Tibial artery (tissue), 4 donors: ENCODE results near the gene PRICKLE3.
"Not testable (repeated sequence)": the region's sequence is repeated elsewhere in the genome, so short reads cannot be mapped to it uniquely, and the experiment has no call there.

Experiments used
- DNase-seq, 2 donors: peaks; one replicate each; pipeline ENCODE4 v3.0.0-alpha.2; 2019
- H3K27ac ChIP-seq, 2 donors: fragments of 200-600 bp; sonication (generic) in 1 of 2; 1 replicate in 1 of 2; 2 replicates in 1 of 2; pipeline ENCODE4 v1.5.1; 2018 to 2019; ENCODE audit warnings: mild to moderate bottlenecking in 1 of 2
- H3K27me3 ChIP-seq, 2 donors: fragments of 200-600 bp; sonication (generic) in 1 of 2; one replicate each; pipeline versions ENCODE4 v1.5.1 to v1.6.0; 2016 to 2019
- H3K36me3 ChIP-seq, 3 donors: fragments of 200-600 bp; sonication (generic) in 2 of 3; one replicate each; pipeline ENCODE4 v1.5.1; 2016 to 2019; ENCODE audit warnings: mild to moderate bottlenecking in 2 of 3
- H3K4me1 ChIP-seq, 4 donors: fragments of 200-600 bp; sonication (generic) in 2 of 4; 1 replicate in 3 of 4; 2 replicates in 1 of 4; pipeline ENCODE4 v1.5.1; 2016 to 2019
- H3K4me3 ChIP-seq, 2 donors: fragments of 200-600 bp; sonication (generic) in 1 of 2; 1 replicate in 1 of 2; 2 replicates in 1 of 2; pipeline ENCODE4 v1.5.1; 2018 to 2019; ENCODE audit warnings: mild to moderate bottlenecking in 2 of 2
- H3K9me3 ChIP-seq, 3 donors: fragments of 200-600 bp; sonication (generic) in 1 of 3; one replicate each; pipeline ENCODE4 v1.5.1; 2016 to 2019
- CTCF ChIP-seq, 2 experiments: fragments of 200-600 bp in 1 of 2; fragments of 450-650 bp in 1 of 2; IDR thresholded peaks; one replicate each; pipeline ENCODE4 v1.5.1; 2017 to 2019; ENCODE audit warnings: antibody characterized with exemption in 2 of 2, mild to moderate bottlenecking in 1 of 2, moderate library complexity in 1 of 2
- intact Hi-C: fragments of 100-400 bp; cut with DNase I; formaldehyde crosslinking; loops from one replicate; pipeline ENCODE4 v1.15.0; 2023; ENCODE audit warnings: low total_unique reads

Gene PRICKLE3

GRCh38 chrX:49139713-49140112 is 46.5 kb downstream of the PRICKLE3 start:
- Histone ChIP-seq H3K9me3 (peaks cover 0 to 30% (median 29%) of the 10 kb centered on the region in 3 donors), H3K4me1 (no peaks in the 10 kb centered on the region), H3K4me3 (no peak overlapping the region), H3K27ac (no peak overlapping the region), H3K27me3 (no peaks in the 10 kb centered on the region), H3K36me3 (peaks cover 0 to 6% (median 5%) of the 10 kb centered on the region in 3 donors)
- intact Hi-C loops = no loop called here
- no peak for TF ChIP-seq CTCF (IDR thresholded peaks at IDR 0.05)
- DNase-seq = no peak

- no peaks in the 10 kb centered on the region for H3K27me3 ChIP-seq
- no peaks in the 10 kb centered on the region for H3K4me1 ChIP-seq
- intact Hi-C loops = no loop called here
- no peak for DNase-seq
- H3K4me3 ChIP-seq = no peak overlapping the region
- TF ChIP-seq CTCF (IDR thresholded peaks at IDR 0.05) = no peak
- no peak overlapping the region for H3K27ac ChIP-seq
- peaks cover 0 to 6% (median 5%) of the 10 kb centered on the region in 3 donors for H3K36me3 ChIP-seq
- H3K9me3 ChIP-seq = peaks cover 0 to 30% (median 29%) of the 10 kb centered on the region in 3 donors
Observed at GRCh38 chrX:49137492-49137891, 48.7 kb downstream of the PRICKLE3 start.

- H3K4me3 ChIP-seq = no peak overlapping the region
- no peak overlapping the region for H3K27ac ChIP-seq
- no peaks in the 10 kb centered on the region for H3K27me3 ChIP-seq
- H3K9me3 ChIP-seq = peaks cover 0 to under 1% (median 0%) of the 10 kb centered on the region in 3 donors
- H3K36me3 ChIP-seq = no peaks in the 10 kb centered on the region
- DNase-seq = no peak
- intact Hi-C loops = no loop called here
- H3K4me1 ChIP-seq = no peaks in the 10 kb centered on the region
- TF ChIP-seq CTCF (IDR thresholded peaks at IDR 0.05) = no peak
Observed at GRCh38 chrX:49133759-49134158, 52.4 kb downstream of the PRICKLE3 start.

GRCh38 chrX:49132275-49132674 is 53.9 kb downstream of the PRICKLE3 start:
- H3K4me1 ChIP-seq, H3K36me3 ChIP-seq, H3K9me3 ChIP-seq, H3K27me3 ChIP-seq, intact Hi-C loops, H3K4me3 ChIP-seq, H3K27ac ChIP-seq, DNase-seq: not testable (repeated sequence)

GRCh38 chrX:49129427-49129826 is 56.7 kb downstream of the PRICKLE3 start:
- Histone ChIP-seq H3K9me3 (no peaks in the 10 kb centered on the region), H3K27ac (no peak overlapping the region), H3K4me3 (no peak overlapping the region), H3K36me3 (no peaks in the 10 kb centered on the region), H3K27me3 (no peaks in the 10 kb centered on the region), H3K4me1 (no peaks in the 10 kb centered on the region)
- intact Hi-C loops = no loop called here
- DNase-seq = no peak
- no peak for TF ChIP-seq CTCF (IDR thresholded peaks at IDR 0.05)

- H3K27me3 ChIP-seq = not testable (repeated sequence)
Observed at GRCh38 chrX:49127742-49128258, 58.4 kb downstream of the PRICKLE3 start.

More at GRCh38 chrX:49127742-49128258, 58.4 kb downstream of the PRICKLE3 start:
- H3K9me3 ChIP-seq, H3K27ac ChIP-seq, H3K4me3 ChIP-seq, H3K4me1 ChIP-seq, DNase-seq, H3K36me3 ChIP-seq, intact Hi-C loops: not testable (repeated sequence)
